Measurements from ENCODE around the gene PTCSC3. TPM values are rescaled to one million over a fixed set of nuclear protein-coding genes. Genes with fewer than 3 reads are reported as not detected.

PTCSC3 gene
- total RNA-seq, result not detected
- polyA plus RNA-seq, result not detected

- no peak within 1 kb of the TSS for H3K4me3 ChIP-seq (ENCODE audit: low read length in 2 of 2)
- H3K36me3 ChIP-seq (ENCODE audit: insufficient read depth, low read length), result no peaks in the 10 kb centered on the region
- no peak within 1 kb of the TSS for H3K27ac ChIP-seq (ENCODE audit: low read depth, low read length)
- no peak within 1 kb of the TSS for H3K27ac Mint-ChIP-seq
- no peaks in the 10 kb centered on the region for H3K27me3 ChIP-seq (ENCODE audit: insufficient read depth, low read length)
- no peak within 1 kb of the TSS for H3K4me3 Mint-ChIP-seq
- H3K4me1 ChIP-seq (ENCODE audit: insufficient read depth, low read length), result no peaks in the 10 kb centered on the region
- peaks cover 0 to 2% (median 0%) of the 10 kb centered on the region in 8 donors for H3K9me3 Mint-ChIP-seq
- H3K27me3 Mint-ChIP-seq, result peaks cover 0 to 6% of the 10 kb centered on the region in 2 donors
- H3K9me3 ChIP-seq (ENCODE audit: control insufficient read depth in 1 of 2, low read length in 2 of 2), result no peaks in the 10 kb centered on the region
- CTCF ChIA-PET (ENCODE audit: partially characterized antibody), result no interaction called here
- no peak for DNase-seq
- intact Hi-C loops (cut with micrococcal nuclease), result no loop called here
- peaks cover 0 to 1% (median 0%) of the 10 kb centered on the region in 4 donors for H3K4me1 Mint-ChIP-seq
- H3K36me3 Mint-ChIP-seq, result no peaks in the 10 kb centered on the region
- POLR2A ChIA-PET (ENCODE audit: partially characterized antibody), result no interaction called here
Observed at GRCh38 chr14:36176524-36176923, at the start of gene PTCSC3. TSS of gene PTCSC3 (minus strand) at chr14:36176722.

GRCh38 chr14:36226164-36226563 lies 49.6 kb upstream of the PTCSC3 start:
- Mint-ChIP-seq H3K9me3 (no peaks in the 10 kb centered on the region), H3K4me3 (no peak overlapping the region), H3K27me3 (peaks cover 0 to 1% of the 10 kb centered on the region in 2 donors), H3K36me3 (no peaks in the 10 kb centered on the region), H3K4me1 (no peaks in the 10 kb centered on the region), H3K27ac (no peak overlapping the region)
- H3K9me3 ChIP-seq (ENCODE audit: control insufficient read depth in 1 of 2, low read length in 2 of 2), result no peaks in the 10 kb centered on the region
- no peaks in the 10 kb centered on the region for H3K27me3 ChIP-seq (ENCODE audit: insufficient read depth, low read length)
- intact Hi-C loops (cut with micrococcal nuclease), result no loop called here
- no peak for DNase-seq
- CTCF ChIA-PET (ENCODE audit: partially characterized antibody), result interaction anchor here (1.9 kb wide), 1 partner anchor 148 kb away, joined by 5 read pairs; no protein-coding TSS in a partner anchor
- no peaks in the 10 kb centered on the region for H3K4me1 ChIP-seq (ENCODE audit: insufficient read depth, low read length)
- no peaks in the 10 kb centered on the region for H3K36me3 ChIP-seq (ENCODE audit: insufficient read depth, low read length)
- H3K4me3 ChIP-seq (ENCODE audit: low read length in 2 of 2), result no peak overlapping the region
- POLR2A ChIA-PET (ENCODE audit: partially characterized antibody), result no interaction called here
- H3K27ac ChIP-seq (ENCODE audit: low read depth, low read length), result no peak overlapping the region

GRCh38 chr14:36224176-36224575 lies 47.7 kb upstream of the PTCSC3 start:
- no peaks in the 10 kb centered on the region for H3K4me1 ChIP-seq (ENCODE audit: insufficient read depth, low read length)
- H3K27me3 Mint-ChIP-seq, result peaks cover 0 to 1% of the 10 kb centered on the region in 2 donors
- ChIA-PET POLR2A (ENCODE audit: partially characterized antibody) (no interaction called here), CTCF (ENCODE audit: partially characterized antibody) (no interaction called here)
- no peaks in the 10 kb centered on the region for H3K36me3 Mint-ChIP-seq
- H3K27ac Mint-ChIP-seq, result no peak overlapping the region
- no peaks in the 10 kb centered on the region for H3K9me3 Mint-ChIP-seq
- H3K27ac ChIP-seq (ENCODE audit: low read depth, low read length), result no peak overlapping the region
- no peak overlapping the region for H3K4me3 ChIP-seq (ENCODE audit: low read length in 2 of 2)
- intact Hi-C loops (cut with micrococcal nuclease), result no loop called here
- H3K27me3 ChIP-seq (ENCODE audit: insufficient read depth, low read length), result no peaks in the 10 kb centered on the region
- H3K9me3 ChIP-seq (ENCODE audit: control insufficient read depth in 1 of 2, low read length in 2 of 2), result no peaks in the 10 kb centered on the region
- no peak overlapping the region for H3K4me3 Mint-ChIP-seq
- no peaks in the 10 kb centered on the region for H3K36me3 ChIP-seq (ENCODE audit: insufficient read depth, low read length)
- DNase-seq, result no peak
- H3K4me1 Mint-ChIP-seq, result no peaks in the 10 kb centered on the region

GRCh38 chr14:36223558-36223957 lies 47.0 kb upstream of the PTCSC3 start:
- Mint-ChIP-seq H3K36me3 (no peaks in the 10 kb centered on the region), H3K4me3 (no peak overlapping the region), H3K27me3 (peaks cover 0 to 1% of the 10 kb centered on the region in 2 donors), H3K27ac (no peak overlapping the region), H3K4me1 (no peaks in the 10 kb centered on the region), H3K9me3 (no peaks in the 10 kb centered on the region)
- CTCF ChIA-PET (ENCODE audit: partially characterized antibody), result no interaction called here
- H3K9me3 ChIP-seq (ENCODE audit: control insufficient read depth in 1 of 2, low read length in 2 of 2), result no peaks in the 10 kb centered on the region
- intact Hi-C loops (cut with micrococcal nuclease), result no loop called here
- DNase-seq, result no peak
- H3K27ac ChIP-seq (ENCODE audit: low read depth, low read length), result no peak overlapping the region
- H3K4me1 ChIP-seq (ENCODE audit: insufficient read depth, low read length), result no peaks in the 10 kb centered on the region
- POLR2A ChIA-PET (ENCODE audit: partially characterized antibody), result no interaction called here
- H3K4me3 ChIP-seq (ENCODE audit: low read length in 2 of 2), result no peak overlapping the region
- H3K36me3 ChIP-seq (ENCODE audit: insufficient read depth, low read length), result no peaks in the 10 kb centered on the region
- no peaks in the 10 kb centered on the region for H3K27me3 ChIP-seq (ENCODE audit: insufficient read depth, low read length)

GRCh38 chr14:36222952-36223468 lies 46.5 kb upstream of the PTCSC3 start:
- ChIA-PET CTCF (ENCODE audit: partially characterized antibody) (no interaction called here), POLR2A (ENCODE audit: partially characterized antibody) (no interaction called here)
- H3K27ac ChIP-seq (ENCODE audit: low read depth, low read length), result no peak overlapping the region
- H3K27me3 ChIP-seq (ENCODE audit: insufficient read depth, low read length), result no peaks in the 10 kb centered on the region
- no peak overlapping the region for H3K4me3 ChIP-seq (ENCODE audit: low read length in 2 of 2)
- Mint-ChIP-seq H3K4me3 (no peak overlapping the region), H3K4me1 (no peaks in the 10 kb centered on the region), H3K9me3 (no peaks in the 10 kb centered on the region), H3K36me3 (no peaks in the 10 kb centered on the region), H3K27me3 (peaks cover 0 to 3% of the 10 kb centered on the region in 2 donors), H3K27ac (no peak overlapping the region)
- intact Hi-C loops (cut with micrococcal nuclease), result no loop called here
- H3K36me3 ChIP-seq (ENCODE audit: insufficient read depth, low read length), result no peaks in the 10 kb centered on the region
- H3K4me1 ChIP-seq (ENCODE audit: insufficient read depth, low read length), result no peaks in the 10 kb centered on the region
- DNase-seq, result no peak
- H3K9me3 ChIP-seq (ENCODE audit: control insufficient read depth in 1 of 2, low read length in 2 of 2), result no peaks in the 10 kb centered on the region

GRCh38 chr14:36222337-36222736 lies 45.8 kb upstream of the PTCSC3 start:
- no peaks in the 10 kb centered on the region for H3K4me1 ChIP-seq (ENCODE audit: insufficient read depth, low read length)
- H3K9me3 ChIP-seq (ENCODE audit: control insufficient read depth in 1 of 2, low read length in 2 of 2), result no peaks in the 10 kb centered on the region
- POLR2A ChIA-PET (ENCODE audit: partially characterized antibody), result no interaction called here
- H3K27ac ChIP-seq (ENCODE audit: low read depth, low read length), result no peak overlapping the region
- Mint-ChIP-seq H3K36me3 (no peaks in the 10 kb centered on the region), H3K27ac (no peak overlapping the region), H3K4me1 (no peaks in the 10 kb centered on the region), H3K27me3 (peaks cover 2 to 3% of the 10 kb centered on the region in 2 donors), H3K9me3 (no peaks in the 10 kb centered on the region), H3K4me3 (no peak overlapping the region)
- H3K36me3 ChIP-seq (ENCODE audit: insufficient read depth, low read length), result no peaks in the 10 kb centered on the region
- no peaks in the 10 kb centered on the region for H3K27me3 ChIP-seq (ENCODE audit: insufficient read depth, low read length)
- intact Hi-C loops (cut with micrococcal nuclease), result no loop called here
- no peak overlapping the region for H3K4me3 ChIP-seq (ENCODE audit: low read length in 2 of 2)
- DNase-seq, result no peak
- CTCF ChIA-PET (ENCODE audit: partially characterized antibody), result no interaction called here

- ChIA-PET CTCF (ENCODE audit: partially characterized antibody) (no interaction called here), POLR2A (ENCODE audit: partially characterized antibody) (no interaction called here)
- no peak overlapping the region for H3K4me3 Mint-ChIP-seq
- no peaks in the 10 kb centered on the region for H3K4me1 Mint-ChIP-seq
- H3K27me3 ChIP-seq (ENCODE audit: insufficient read depth, low read length), result no peaks in the 10 kb centered on the region
- intact Hi-C loops (cut with micrococcal nuclease), result no loop called here
- no peaks in the 10 kb centered on the region for H3K36me3 ChIP-seq (ENCODE audit: insufficient read depth, low read length)
- H3K27ac Mint-ChIP-seq, result no peak overlapping the region
- no peak overlapping the region for H3K4me3 ChIP-seq (ENCODE audit: low read length in 2 of 2)
- H3K9me3 ChIP-seq (ENCODE audit: control insufficient read depth in 1 of 2, low read length in 2 of 2), result no peaks in the 10 kb centered on the region
- H3K9me3 Mint-ChIP-seq, result no peaks in the 10 kb centered on the region
- H3K27me3 Mint-ChIP-seq, result peaks cover 6 to 7% of the 10 kb centered on the region in 2 donors
- no peak overlapping the region for H3K27ac ChIP-seq (ENCODE audit: low read depth, low read length)
- no peaks in the 10 kb centered on the region for H3K4me1 ChIP-seq (ENCODE audit: insufficient read depth, low read length)
- no peak for DNase-seq
- no peaks in the 10 kb centered on the region for H3K36me3 Mint-ChIP-seq
Observed at GRCh38 chr14:36221112-36221511, 44.6 kb upstream of the PTCSC3 start.

- Mint-ChIP-seq H3K27ac (no peak overlapping the region), H3K36me3 (no peaks in the 10 kb centered on the region), H3K4me3 (no peak overlapping the region), H3K9me3 (no peaks in the 10 kb centered on the region), H3K27me3 (peaks cover 5 to 18% of the 10 kb centered on the region in 2 donors), H3K4me1 (no peaks in the 10 kb centered on the region)
- DNase-seq, result no peak
- Histone ChIP-seq H3K4me1 (ENCODE audit: insufficient read depth, low read length) (no peaks in the 10 kb centered on the region), H3K36me3 (ENCODE audit: insufficient read depth, low read length) (no peaks in the 10 kb centered on the region), H3K27ac (ENCODE audit: low read depth, low read length) (no peak overlapping the region), H3K27me3 (ENCODE audit: insufficient read depth, low read length) (no peaks in the 10 kb centered on the region), H3K4me3 (ENCODE audit: low read length in 2 of 2) (no peak overlapping the region), H3K9me3 (ENCODE audit: control insufficient read depth in 1 of 2, low read length in 2 of 2) (no peaks in the 10 kb centered on the region)
- intact Hi-C loops (cut with micrococcal nuclease), result no loop called here
- CTCF ChIA-PET (ENCODE audit: partially characterized antibody), result no interaction called here
- POLR2A ChIA-PET (ENCODE audit: partially characterized antibody), result no interaction called here
Observed at GRCh38 chr14:36217732-36218131, 41.2 kb upstream of the PTCSC3 start.
